Activated CD8-positive, alpha-beta memory T cell treated with anti-CD3 and anti-CD28 coated beads, Interleukin-2, amount 10 ng/mL, durations not matched to agents 7 days and 5 days (primary cell): Measurements from ENCODE around the gene DHX38. TPM values are rescaled to one million over a fixed set of nuclear protein-coding genes. Genes with fewer than 3 reads are reported as not detected.

Experiments used
- total RNA-seq, 2 experiments: library from RNA; stranded (reverse); gene quantifications; one replicate each; pipeline ENCODE4 v1.2.3, GENCODE V29; 2021

The DHX38 gene
- total RNA-seq, 2 experiments from 2014 or later = 78.1 to 85.7 TPM

Other genes starting within 250 kb of the DHX38 start
- 10 to 100 TPM; 23.7 to 24.1 TPM for gene ATXN1L, start 247.9 kb upstream of the DHX38 start, total RNA-seq
- gene ZNF821, start 209.7 kb upstream of the DHX38 start, total RNA-seq = 10 to 100 TPM in 1 of 2 experiments, 1 to 10 TPM in 1; 9.0 to 10.7 TPM
- gene IST1, start 198.3 kb upstream of the DHX38 start, total RNA-seq = 100 to 1,000 TPM; 206 to 209 TPM
- under 1 TPM; 0.28 to 0.29 TPM for gene PKD1L3, start 93.4 kb upstream of the DHX38 start, total RNA-seq
- 10 to 100 TPM; 13.6 to 14.5 TPM for gene DHODH, start 85.1 kb upstream of the DHX38 start, total RNA-seq
- gene HP, start 39.3 kb upstream of the DHX38 start, total RNA-seq = not detected
- gene HPR, start 30.6 kb upstream of the DHX38 start, total RNA-seq = not detected
- gene TXNL4B, start 227 bp upstream of the DHX38 start, total RNA-seq = 10 to 100 TPM; 14.0 to 16.4 TPM
- gene PMFBP1, start 78.3 kb downstream of the DHX38 start, total RNA-seq = 1 to 10 TPM; 2.1 to 6.3 TPM